Measurements from ENCODE around the gene DYSF.

The DYSF gene

GRCh38 chr2:71671895-71672825, 218.8 kb downstream of the DYSF start:
- TF ChIP-seq CTCF (conservative IDR thresholded peaks at IDR 0.05) (no peak), ZFX (IDR thresholded peaks at IDR 0.05) (no peak)
- no peak overlapping the region for H3K27ac ChIP-seq

DNA sequence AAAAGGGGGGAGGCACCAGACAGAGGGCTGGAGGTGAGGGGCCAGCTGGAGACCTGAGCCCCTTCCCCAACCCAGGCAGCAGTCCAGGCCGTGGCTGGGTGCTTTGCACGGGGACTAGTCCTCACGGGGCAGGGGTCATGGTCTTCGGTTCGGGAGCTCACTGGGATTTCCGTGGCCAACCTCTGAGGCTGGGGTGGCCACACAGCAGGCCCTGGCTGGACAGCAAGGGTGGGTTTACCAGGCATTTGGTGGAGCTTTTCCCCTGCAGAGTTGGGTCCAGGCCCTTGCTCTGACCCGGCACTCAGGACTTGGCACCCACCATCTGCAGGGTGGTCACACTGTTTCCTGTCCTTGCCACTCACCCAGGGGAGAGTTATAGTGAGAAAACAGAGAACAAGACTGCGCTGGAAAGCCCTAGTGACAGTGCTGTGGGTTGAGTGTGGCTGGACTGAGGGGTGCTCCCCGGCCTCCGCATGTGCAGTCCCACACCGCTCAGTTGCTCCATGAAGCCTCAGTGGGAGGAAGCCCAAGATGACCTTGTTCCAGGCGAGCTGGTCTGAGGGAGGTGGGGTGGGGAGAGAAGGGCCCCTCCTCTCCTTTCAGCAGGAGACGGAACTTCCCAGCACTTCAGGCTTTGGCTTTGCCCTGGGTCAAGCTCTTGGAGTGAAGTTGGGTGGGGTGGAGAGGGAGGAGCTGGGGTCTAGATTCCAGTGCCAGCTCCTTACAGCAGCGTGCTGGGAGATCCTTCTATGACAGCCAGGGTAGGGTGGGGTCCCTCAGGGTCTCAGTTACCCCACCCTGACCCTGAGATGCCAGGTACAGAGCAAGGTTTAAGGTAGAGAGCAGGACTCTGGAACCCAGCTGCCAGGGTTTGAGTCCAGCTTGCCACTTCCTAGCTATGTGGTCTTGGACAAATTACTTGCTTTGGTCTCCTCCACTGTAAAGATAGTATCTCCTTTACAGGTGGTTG, 219.8 kb downstream of the DYSF start:
- TF ChIP-seq CTCF (conservative IDR thresholded peaks at IDR 0.05) (no peak), ZFX (IDR thresholded peaks at IDR 0.05) (no peak)
- no peak overlapping the region for H3K27ac ChIP-seq

GRCh38 chr2:71674158-71674851, 220.9 kb downstream of the DYSF start:
- H3K27ac ChIP-seq, result no peak overlapping the region
- TF ChIP-seq ZFX (IDR thresholded peaks at IDR 0.05), result no peak
- no peak for TF ChIP-seq CTCF (conservative IDR thresholded peaks at IDR 0.05)

- TF ChIP-seq ZFX (IDR thresholded peaks at IDR 0.05) (no peak), CTCF (conservative IDR thresholded peaks at IDR 0.05) (no peak)
- no peak overlapping the region for H3K27ac ChIP-seq
Measured at GRCh38 chr2:71675296-71675695, 221.9 kb downstream of the DYSF start.

- TF ChIP-seq CTCF (conservative IDR thresholded peaks at IDR 0.05), result no peak
- no peak for TF ChIP-seq ZFX (IDR thresholded peaks at IDR 0.05)
- H3K27ac ChIP-seq, result no peak overlapping the region
Measured at GRCh38 chr2:71678874-71679273, 225.5 kb downstream of the DYSF start.

GRCh38 chr2:71679491-71679890, 226.1 kb downstream of the DYSF start:
- no peak overlapping the region for H3K27ac ChIP-seq
- no peak for TF ChIP-seq ZFX (IDR thresholded peaks at IDR 0.05)
- TF ChIP-seq CTCF (conservative IDR thresholded peaks at IDR 0.05), result no peak

Data from C4-2B (cell line).